ENCODE measurements around the gene C11orf97. TPM values are rescaled to one million over a fixed set of nuclear protein-coding genes. Genes with fewer than 3 reads are reported as not detected.

Gene C11orf97
- total and polyA plus RNA-seq, 2 experiments from 2014 or later, result not detected

DNA sequence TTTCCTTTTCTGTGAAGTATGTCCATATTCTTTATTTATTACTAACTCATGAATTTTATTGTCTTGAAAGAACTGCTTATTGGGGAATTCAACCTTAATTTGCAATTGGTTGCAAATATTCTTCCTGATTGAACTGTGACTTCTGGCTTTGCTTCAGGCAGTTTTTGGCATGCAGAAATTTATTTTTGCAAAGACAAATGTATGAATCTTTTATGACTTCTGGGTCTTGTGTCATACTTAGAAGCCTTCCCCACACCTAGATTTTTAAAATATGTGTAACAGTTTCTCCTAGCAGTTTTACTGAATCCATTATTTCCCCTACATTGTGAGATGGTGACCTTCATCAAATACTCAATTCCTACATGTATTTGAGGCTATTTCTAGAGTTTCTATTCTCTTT is 30.9 kb upstream of the C11orf97 start:
- Histone ChIP-seq H3K4me2 (no peak overlapping the region), H4K20me1 (replicated peaks; ENCODE audit: insufficient read depth) (no peaks in the 10 kb centered on the region), H3K36me3 (ENCODE audit: insufficient read depth) (peaks cover 2% of the 10 kb centered on the region; the same call in 1 of the 2 replicates), H3K4me3 (no peak overlapping the region), H3K79me2 (replicated peaks; ENCODE audit: insufficient read depth) (no peaks in the 10 kb centered on the region), H2AFZ (no peak overlapping the region), H3K9me2 (ENCODE audit: insufficient read depth) (no peaks in the 10 kb centered on the region), H3F3A (replicated peaks; ENCODE audit: low read depth) (no peaks in the 10 kb centered on the region), H3K4me1 (ENCODE audit: insufficient read depth) (no peaks in the 10 kb centered on the region), H3K27me3 (ENCODE audit: insufficient read depth) (no peaks in the 10 kb centered on the region), H3K27ac (ENCODE audit: low read depth) (no peak overlapping the region; the same call in 1 of the 2 replicates)
- Mint-ChIP-seq H3K4me3 (no peak overlapping the region), H3K27me3 (ENCODE audit: insufficient read depth, low read depth, poor library complexity) (no peaks in the 10 kb centered on the region), H3K9me3 (no peaks in the 10 kb centered on the region), H3K36me3 (ENCODE audit: low read depth) (peaks cover 18% of the 10 kb centered on the region), H3K27ac (no peak overlapping the region), H3K4me1 (no peaks in the 10 kb centered on the region; the same call in 2 of the 3 replicates)
- TF ChIP-seq NANOG (IDR thresholded peaks at IDR 0.05; ENCODE audit: borderline replicate concordance) (no peak), ZNF331 (CRISPR knock-in tag; IDR thresholded peaks at IDR 0.05; ENCODE audit: low read depth) (no peak), JUNB (IDR thresholded peaks at IDR 0.05; ENCODE audit: unreplicated experiment) (no peak), POLR2AphosphoS5 (IDR thresholded peaks at IDR 0.05; ENCODE audit: low read depth) (no peak), STAT1 (IDR thresholded peaks at IDR 0.05; ENCODE audit: unreplicated experiment) (no peak), EZH2phosphoT487 (IDR thresholded peaks at IDR 0.05; ENCODE audit: unreplicated experiment) (no peak)
- TF ChIP-seq, protein P1, sequence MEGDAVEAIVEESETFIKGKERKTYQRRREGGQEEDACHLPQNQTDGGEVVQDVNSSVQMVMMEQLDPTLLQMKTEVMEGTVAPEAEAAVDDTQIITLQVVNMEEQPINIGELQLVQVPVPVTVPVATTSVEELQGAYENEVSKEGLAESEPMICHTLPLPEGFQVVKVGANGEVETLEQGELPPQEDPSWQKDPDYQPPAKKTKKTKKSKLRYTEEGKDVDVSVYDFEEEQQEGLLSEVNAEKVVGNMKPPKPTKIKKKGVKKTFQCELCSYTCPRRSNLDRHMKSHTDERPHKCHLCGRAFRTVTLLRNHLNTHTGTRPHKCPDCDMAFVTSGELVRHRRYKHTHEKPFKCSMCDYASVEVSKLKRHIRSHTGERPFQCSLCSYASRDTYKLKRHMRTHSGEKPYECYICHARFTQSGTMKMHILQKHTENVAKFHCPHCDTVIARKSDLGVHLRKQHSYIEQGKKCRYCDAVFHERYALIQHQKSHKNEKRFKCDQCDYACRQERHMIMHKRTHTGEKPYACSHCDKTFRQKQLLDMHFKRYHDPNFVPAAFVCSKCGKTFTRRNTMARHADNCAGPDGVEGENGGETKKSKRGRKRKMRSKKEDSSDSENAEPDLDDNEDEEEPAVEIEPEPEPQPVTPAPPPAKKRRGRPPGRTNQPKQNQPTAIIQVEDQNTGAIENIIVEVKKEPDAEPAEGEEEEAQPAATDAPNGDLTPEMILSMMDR (conservative IDR thresholded peaks at IDR 0.05; ENCODE audit: low read depth in 2 of 2), result no peak
- TF ChIP-seq, protein P2, sequence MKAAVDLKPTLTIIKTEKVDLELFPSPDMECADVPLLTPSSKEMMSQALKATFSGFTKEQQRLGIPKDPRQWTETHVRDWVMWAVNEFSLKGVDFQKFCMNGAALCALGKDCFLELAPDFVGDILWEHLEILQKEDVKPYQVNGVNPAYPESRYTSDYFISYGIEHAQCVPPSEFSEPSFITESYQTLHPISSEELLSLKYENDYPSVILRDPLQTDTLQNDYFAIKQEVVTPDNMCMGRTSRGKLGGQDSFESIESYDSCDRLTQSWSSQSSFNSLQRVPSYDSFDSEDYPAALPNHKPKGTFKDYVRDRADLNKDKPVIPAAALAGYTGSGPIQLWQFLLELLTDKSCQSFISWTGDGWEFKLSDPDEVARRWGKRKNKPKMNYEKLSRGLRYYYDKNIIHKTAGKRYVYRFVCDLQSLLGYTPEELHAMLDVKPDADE (IDR thresholded peaks at IDR 0.05), result no peak
- TF ChIP-seq, protein P3, sequence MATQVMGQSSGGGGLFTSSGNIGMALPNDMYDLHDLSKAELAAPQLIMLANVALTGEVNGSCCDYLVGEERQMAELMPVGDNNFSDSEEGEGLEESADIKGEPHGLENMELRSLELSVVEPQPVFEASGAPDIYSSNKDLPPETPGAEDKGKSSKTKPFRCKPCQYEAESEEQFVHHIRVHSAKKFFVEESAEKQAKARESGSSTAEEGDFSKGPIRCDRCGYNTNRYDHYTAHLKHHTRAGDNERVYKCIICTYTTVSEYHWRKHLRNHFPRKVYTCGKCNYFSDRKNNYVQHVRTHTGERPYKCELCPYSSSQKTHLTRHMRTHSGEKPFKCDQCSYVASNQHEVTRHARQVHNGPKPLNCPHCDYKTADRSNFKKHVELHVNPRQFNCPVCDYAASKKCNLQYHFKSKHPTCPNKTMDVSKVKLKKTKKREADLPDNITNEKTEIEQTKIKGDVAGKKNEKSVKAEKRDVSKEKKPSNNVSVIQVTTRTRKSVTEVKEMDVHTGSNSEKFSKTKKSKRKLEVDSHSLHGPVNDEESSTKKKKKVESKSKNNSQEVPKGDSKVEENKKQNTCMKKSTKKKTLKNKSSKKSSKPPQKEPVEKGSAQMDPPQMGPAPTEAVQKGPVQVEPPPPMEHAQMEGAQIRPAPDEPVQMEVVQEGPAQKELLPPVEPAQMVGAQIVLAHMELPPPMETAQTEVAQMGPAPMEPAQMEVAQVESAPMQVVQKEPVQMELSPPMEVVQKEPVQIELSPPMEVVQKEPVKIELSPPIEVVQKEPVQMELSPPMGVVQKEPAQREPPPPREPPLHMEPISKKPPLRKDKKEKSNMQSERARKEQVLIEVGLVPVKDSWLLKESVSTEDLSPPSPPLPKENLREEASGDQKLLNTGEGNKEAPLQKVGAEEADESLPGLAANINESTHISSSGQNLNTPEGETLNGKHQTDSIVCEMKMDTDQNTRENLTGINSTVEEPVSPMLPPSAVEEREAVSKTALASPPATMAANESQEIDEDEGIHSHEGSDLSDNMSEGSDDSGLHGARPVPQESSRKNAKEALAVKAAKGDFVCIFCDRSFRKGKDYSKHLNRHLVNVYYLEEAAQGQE (IDR thresholded peaks at IDR 0.05; ENCODE audit: unreplicated experiment), result no peak
- DNase-seq (ENCODE audit: low spot score) (no peak), ATAC-seq (no peak)

DNA sequence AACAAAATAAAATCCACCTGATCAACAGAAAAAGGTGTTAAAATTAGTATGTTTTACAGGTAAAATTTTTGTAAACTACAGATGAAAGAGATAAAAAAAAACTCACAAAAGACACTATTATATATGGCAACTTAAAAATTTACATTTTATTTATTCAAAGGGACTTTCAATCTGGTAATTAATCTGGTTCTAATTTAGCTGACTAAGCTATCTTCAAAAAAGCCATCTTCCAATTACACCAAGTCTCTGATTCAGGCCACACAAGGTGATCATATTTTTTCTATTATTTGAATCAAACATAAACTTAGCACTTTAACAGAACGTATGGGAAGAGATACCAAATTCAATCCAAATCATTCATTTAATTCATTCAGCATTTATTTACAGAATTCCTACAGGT is 26.2 kb upstream of the C11orf97 start:
- no peak overlapping the region for H3K27ac Mint-ChIP-seq
- H3K79me2 ChIP-seq (replicated peaks; ENCODE audit: insufficient read depth), result peaks cover under 1% of the 10 kb centered on the region; the same call in 1 of the 2 replicates
- peaks cover 8% of the 10 kb centered on the region; the same call in 1 of the 2 replicates for H3K36me3 ChIP-seq (ENCODE audit: insufficient read depth)
- no peaks in the 10 kb centered on the region for H3K9me3 Mint-ChIP-seq
- DNase-seq (ENCODE audit: low spot score) (no peak), ATAC-seq (no peak)
- no peaks in the 10 kb centered on the region for H3K4me1 ChIP-seq (ENCODE audit: insufficient read depth)
- H3F3A ChIP-seq (replicated peaks; ENCODE audit: low read depth), result no peaks in the 10 kb centered on the region
- peaks cover 50% of the 10 kb centered on the region for H3K36me3 Mint-ChIP-seq (ENCODE audit: low read depth)
- H3K27me3 Mint-ChIP-seq (ENCODE audit: insufficient read depth, low read depth, poor library complexity), result no peaks in the 10 kb centered on the region
- no peaks in the 10 kb centered on the region for H3K9me2 ChIP-seq (ENCODE audit: insufficient read depth)
- no peaks in the 10 kb centered on the region for H3K4me1 Mint-ChIP-seq
- H3K4me2 ChIP-seq, result no peak overlapping the region
- H3K4me3 ChIP-seq, result no peak overlapping the region
- no peak overlapping the region for H2AFZ ChIP-seq
- no peak overlapping the region for H3K4me3 Mint-ChIP-seq
- no peaks in the 10 kb centered on the region for H3K27me3 ChIP-seq (ENCODE audit: insufficient read depth)
- H3K27ac ChIP-seq (ENCODE audit: low read depth), result no peak overlapping the region
- no peaks in the 10 kb centered on the region for H4K20me1 ChIP-seq (replicated peaks; ENCODE audit: insufficient read depth)
- TF ChIP-seq, protein P4, sequence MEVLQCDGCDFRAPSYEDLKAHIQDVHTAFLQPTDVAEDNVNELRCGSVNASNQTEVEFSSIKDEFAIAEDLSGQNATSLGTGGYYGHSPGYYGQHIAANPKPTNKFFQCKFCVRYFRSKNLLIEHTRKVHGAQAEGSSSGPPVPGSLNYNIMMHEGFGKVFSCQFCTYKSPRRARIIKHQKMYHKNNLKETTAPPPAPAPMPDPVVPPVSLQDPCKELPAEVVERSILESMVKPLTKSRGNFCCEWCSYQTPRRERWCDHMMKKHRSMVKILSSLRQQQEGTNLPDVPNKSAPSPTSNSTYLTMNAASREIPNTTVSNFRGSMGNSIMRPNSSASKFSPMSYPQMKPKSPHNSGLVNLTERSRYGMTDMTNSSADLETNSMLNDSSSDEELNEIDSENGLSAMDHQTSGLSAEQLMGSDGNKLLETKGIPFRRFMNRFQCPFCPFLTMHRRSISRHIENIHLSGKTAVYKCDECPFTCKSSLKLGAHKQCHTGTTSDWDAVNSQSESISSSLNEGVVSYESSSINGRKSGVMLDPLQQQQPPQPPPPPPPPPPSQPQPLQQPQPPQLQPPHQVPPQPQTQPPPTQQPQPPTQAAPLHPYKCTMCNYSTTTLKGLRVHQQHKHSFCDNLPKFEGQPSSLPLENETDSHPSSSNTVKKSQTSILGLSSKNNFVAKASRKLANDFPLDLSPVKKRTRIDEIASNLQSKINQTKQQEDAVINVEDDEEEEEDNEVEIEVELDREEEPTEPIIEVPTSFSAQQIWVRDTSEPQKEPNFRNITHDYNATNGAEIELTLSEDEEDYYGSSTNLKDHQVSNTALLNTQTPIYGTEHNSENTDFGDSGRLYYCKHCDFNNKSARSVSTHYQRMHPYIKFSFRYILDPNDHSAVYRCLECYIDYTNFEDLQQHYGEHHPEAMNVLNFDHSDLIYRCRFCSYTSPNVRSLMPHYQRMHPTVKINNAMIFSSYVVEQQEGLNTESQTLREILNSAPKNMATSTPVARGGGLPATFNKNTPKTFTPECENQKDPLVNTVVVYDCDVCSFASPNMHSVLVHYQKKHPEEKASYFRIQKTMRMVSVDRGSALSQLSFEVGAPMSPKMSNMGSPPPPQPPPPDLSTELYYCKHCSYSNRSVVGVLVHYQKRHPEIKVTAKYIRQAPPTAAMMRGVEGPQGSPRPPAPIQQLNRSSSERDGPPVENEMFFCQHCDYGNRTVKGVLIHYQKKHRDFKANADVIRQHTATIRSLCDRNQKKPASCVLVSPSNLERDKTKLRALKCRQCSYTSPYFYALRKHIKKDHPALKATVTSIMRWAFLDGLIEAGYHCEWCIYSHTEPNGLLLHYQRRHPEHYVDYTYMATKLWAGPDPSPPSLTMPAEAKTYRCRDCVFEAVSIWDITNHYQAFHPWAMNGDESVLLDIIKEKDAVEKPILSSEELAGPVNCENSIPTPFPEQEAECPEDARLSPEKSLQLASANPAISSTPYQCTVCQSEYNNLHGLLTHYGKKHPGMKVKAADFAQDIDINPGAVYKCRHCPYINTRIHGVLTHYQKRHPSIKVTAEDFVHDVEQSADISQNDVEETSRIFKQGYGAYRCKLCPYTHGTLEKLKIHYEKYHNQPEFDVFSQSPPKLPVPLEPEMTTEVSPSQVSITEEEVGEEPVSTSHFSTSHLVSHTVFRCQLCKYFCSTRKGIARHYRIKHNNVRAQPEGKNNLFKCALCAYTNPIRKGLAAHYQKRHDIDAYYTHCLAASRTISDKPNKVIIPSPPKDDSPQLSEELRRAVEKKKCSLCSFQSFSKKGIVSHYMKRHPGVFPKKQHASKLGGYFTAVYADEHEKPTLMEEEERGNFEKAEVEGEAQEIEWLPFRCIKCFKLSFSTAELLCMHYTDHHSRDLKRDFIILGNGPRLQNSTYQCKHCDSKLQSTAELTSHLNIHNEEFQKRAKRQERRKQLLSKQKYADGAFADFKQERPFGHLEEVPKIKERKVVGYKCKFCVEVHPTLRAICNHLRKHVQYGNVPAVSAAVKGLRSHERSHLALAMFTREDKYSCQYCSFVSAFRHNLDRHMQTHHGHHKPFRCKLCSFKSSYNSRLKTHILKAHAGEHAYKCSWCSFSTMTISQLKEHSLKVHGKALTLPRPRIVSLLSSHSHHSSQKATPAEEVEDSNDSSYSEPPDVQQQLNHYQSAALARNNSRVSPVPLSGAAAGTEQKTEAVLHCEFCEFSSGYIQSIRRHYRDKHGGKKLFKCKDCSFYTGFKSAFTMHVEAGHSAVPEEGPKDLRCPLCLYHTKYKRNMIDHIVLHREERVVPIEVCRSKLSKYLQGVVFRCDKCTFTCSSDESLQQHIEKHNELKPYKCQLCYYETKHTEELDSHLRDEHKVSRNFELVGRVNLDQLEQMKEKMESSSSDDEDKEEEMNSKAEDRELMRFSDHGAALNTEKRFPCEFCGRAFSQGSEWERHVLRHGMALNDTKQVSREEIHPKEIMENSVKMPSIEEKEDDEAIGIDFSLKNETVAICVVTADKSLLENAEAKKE (CRISPR knock-in tag; IDR thresholded peaks at IDR 0.05), result no peak
- TF ChIP-seq NANOG (IDR thresholded peaks at IDR 0.05; ENCODE audit: borderline replicate concordance) (no peak), EZH2phosphoT487 (IDR thresholded peaks at IDR 0.05; ENCODE audit: unreplicated experiment) (no peak)

Data from GM23338 (cell line).